ENCODE results near the gene CLIC4. TPM values are rescaled to one million over a fixed set of nuclear protein-coding genes. Genes with fewer than 3 reads are reported as not detected.
"Not testable (repeated sequence)": the region's sequence is repeated elsewhere in the genome, so short reads cannot be mapped to it uniquely, and the experiment has no call there.

The CLIC4 gene
- total RNA-seq, 4 donors from 2014 or later = 205 to 309 (median 292) TPM

GRCh38 chr1:24771574-24771973, 26.3 kb downstream of the CLIC4 start:
- no peak for TF ChIP-seq CTCF (IDR thresholded peaks at IDR 0.05)
- DNase-seq (ENCODE audit: low spot score) = no peak
- ATAC-seq (ENCODE audit: low FRiP score) = no peak

GRCh38 chr1:24773618-24774017, 28.4 kb downstream of the CLIC4 start:
- no peak for ATAC-seq (ENCODE audit: low FRiP score)
- DNase-seq (ENCODE audit: low spot score) = no peak
- no peak for TF ChIP-seq CTCF (IDR thresholded peaks at IDR 0.05)

- TF ChIP-seq CTCF (IDR thresholded peaks at IDR 0.05) = no peak
- no peak for ATAC-seq (ENCODE audit: low FRiP score)
- DNase-seq (ENCODE audit: low spot score) = no peak
Measured at GRCh38 chr1:24775348-24775747, 30.1 kb downstream of the CLIC4 start.

- no peak for TF ChIP-seq CTCF (IDR thresholded peaks at IDR 0.05)
- DNase-seq (ENCODE audit: low spot score) (no peak), ATAC-seq (ENCODE audit: low FRiP score) (no peak)
Measured at GRCh38 chr1:24775916-24776315, 30.7 kb downstream of the CLIC4 start.

GRCh38 chr1:24776821-24777220, 31.6 kb downstream of the CLIC4 start:
- ATAC-seq (ENCODE audit: low FRiP score) (no peak), DNase-seq (ENCODE audit: low spot score) (no peak)
- TF ChIP-seq CTCF (IDR thresholded peaks at IDR 0.05) = no peak

GRCh38 chr1:24778141-24778540, 32.9 kb downstream of the CLIC4 start:
- DNase-seq (ENCODE audit: low spot score) (no peak), ATAC-seq (ENCODE audit: low FRiP score) (no peak)
- TF ChIP-seq CTCF (IDR thresholded peaks at IDR 0.05) = no peak

GRCh38 chr1:24779199-24779598, 34.0 kb downstream of the CLIC4 start:
- not testable (repeated sequence) for ATAC-seq (ENCODE audit: low FRiP score); DNase-seq (ENCODE audit: low spot score)
